ENCODE results near the gene SLC31A1.

GRCh38 chr9:113184539-113184938 lies 36.8 kb upstream of the SLC31A1 start:
- TF ChIP-seq CTCF (IDR thresholded peaks at IDR 0.05) (no peak), REST (IDR thresholded peaks at IDR 0.05; ENCODE audit: insufficient read depth in 1 of 2, low read depth in 2 of 2, low read length in 1 of 2) (no peak), POLR2AphosphoS5 (IDR thresholded peaks at IDR 0.05; ENCODE audit: low read depth, low read length) (no peak), SIN3A (IDR thresholded peaks at IDR 0.05; ENCODE audit: borderline replicate concordance, insufficient read depth, low read depth, low read length) (no peak), TCF7L2 (IDR thresholded peaks at IDR 0.05; ENCODE audit: low read depth, low read length) (no peak)

Data from Panc1 (cell line).